Measurements from ENCODE around the gene METTL22.

Gene METTL22, protein sequence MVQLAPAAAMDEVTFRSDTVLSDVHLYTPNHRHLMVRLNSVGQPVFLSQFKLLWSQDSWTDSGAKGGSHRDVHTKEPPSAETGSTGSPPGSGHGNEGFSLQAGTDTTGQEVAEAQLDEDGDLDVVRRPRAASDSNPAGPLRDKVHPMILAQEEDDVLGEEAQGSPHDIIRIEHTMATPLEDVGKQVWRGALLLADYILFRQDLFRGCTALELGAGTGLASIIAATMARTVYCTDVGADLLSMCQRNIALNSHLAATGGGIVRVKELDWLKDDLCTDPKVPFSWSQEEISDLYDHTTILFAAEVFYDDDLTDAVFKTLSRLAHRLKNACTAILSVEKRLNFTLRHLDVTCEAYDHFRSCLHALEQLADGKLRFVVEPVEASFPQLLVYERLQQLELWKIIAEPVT

DNA sequence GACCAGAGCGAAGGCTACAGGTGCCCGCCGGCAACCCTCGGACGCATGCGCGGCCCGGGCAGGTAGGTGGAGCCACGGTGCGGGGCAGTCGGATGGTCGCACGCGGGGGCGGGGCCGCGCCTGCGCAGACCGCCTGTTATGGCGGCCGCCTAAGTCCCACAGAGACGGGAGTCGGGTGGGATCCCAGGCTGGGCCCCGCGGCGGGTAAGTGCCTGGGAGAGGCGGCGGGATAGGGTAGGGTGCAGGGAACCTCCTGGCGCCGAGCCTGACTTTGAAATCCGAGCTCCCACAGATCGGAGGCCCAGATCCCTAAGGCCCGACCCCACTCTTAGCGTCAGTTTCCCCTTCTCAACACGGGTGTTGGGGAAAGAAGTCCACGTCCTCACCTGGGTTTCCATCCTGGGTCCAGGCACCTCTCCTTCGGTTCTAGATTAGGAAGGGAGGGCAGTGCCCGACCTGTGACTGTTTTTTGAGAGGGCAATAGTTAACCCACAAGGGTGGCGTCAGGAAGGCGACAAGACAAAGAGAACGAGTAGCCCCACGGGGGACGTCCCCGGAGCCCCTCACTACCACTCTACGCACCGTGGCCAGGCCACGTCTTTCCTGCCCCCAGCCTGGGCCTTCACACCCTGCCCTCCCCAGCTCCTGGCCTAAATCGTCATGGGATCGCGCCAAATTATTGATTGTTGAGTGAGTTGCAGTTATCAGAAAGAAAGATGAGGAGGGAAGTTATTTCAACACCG lies at the start of gene METTL22:
Gene METTL22 (plus strand): TSS at position 127 of the 743 bp plus-strand sequence. CDS start 3,968 bp downstream, outside the sequence.
- peaks cover 12% of the 10 kb centered on the region for H3K4me1 Mint-ChIP-seq
- H3K27ac Mint-ChIP-seq, result peak within 1 kb of the TSS; percentile 58 to 94 (median 94)
- H3K9me3 Mint-ChIP-seq, result no peaks in the 10 kb centered on the region
- TF ChIP-seq, protein P1, sequence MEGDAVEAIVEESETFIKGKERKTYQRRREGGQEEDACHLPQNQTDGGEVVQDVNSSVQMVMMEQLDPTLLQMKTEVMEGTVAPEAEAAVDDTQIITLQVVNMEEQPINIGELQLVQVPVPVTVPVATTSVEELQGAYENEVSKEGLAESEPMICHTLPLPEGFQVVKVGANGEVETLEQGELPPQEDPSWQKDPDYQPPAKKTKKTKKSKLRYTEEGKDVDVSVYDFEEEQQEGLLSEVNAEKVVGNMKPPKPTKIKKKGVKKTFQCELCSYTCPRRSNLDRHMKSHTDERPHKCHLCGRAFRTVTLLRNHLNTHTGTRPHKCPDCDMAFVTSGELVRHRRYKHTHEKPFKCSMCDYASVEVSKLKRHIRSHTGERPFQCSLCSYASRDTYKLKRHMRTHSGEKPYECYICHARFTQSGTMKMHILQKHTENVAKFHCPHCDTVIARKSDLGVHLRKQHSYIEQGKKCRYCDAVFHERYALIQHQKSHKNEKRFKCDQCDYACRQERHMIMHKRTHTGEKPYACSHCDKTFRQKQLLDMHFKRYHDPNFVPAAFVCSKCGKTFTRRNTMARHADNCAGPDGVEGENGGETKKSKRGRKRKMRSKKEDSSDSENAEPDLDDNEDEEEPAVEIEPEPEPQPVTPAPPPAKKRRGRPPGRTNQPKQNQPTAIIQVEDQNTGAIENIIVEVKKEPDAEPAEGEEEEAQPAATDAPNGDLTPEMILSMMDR (IDR thresholded peaks at IDR 0.05; ENCODE audit: unreplicated experiment in 3 of 3), result no peak
- H3K27me3 Mint-ChIP-seq (ENCODE audit: low read depth), result peaks cover 3% of the 10 kb centered on the region
- peak within 1 kb of the TSS; percentile 93 to 98 (median 93) for H3K4me3 Mint-ChIP-seq
- H3K36me3 Mint-ChIP-seq (ENCODE audit: low read depth), result peaks cover 18% of the 10 kb centered on the region

- no peaks in the 10 kb centered on the region for H3K9me3 Mint-ChIP-seq
Observed at GRCh38 chr16:8572063-8572918, 49.2 kb upstream of the METTL22 start.

DNA sequence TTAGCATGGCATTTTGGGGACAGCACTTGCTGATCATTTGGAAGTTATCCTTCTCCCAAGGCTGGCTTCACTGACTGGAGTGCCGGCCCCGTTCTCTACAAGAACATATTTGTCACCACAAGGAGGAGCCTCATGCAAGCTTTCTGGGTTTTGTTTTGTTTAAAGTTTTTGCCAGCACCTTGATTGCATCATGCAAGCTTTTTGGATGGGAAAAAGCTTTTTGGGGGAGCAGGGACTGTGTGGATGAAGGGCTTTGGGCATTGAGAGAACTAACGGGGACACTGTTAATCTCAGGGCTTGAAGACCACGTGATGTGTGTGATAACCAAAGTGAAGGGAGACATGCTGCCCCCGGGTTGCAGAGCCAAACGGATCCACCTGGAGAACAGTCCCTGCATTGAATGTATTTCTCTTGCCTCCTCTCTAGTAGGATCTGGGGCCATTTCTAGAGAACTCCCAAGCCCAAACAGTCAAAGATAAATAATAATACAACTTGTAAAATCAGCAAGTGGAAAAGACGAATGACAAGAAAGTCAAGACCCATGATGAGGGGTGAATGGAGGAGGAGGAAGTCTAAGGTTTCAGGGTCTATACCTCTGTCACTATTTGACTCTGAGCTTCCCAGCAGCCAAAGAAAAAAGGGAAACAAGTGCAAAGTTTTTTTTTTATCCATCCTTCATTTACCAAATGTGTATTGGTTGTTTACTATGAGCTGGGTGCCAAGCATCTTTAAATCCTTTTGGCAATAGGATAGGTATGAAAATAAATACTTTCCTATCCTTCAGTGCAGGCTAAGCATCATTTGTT lies 48.4 kb upstream of the METTL22 start:
- peaks cover 40% of the 10 kb centered on the region for H3K27me3 Mint-ChIP-seq (ENCODE audit: low read depth)
- no peaks in the 10 kb centered on the region for H3K9me3 Mint-ChIP-seq
- TF ChIP-seq, protein P1 (IDR thresholded peaks at IDR 0.05; ENCODE audit: unreplicated experiment in 3 of 3), result peak; percentile 32 to 58 (median 35)
- no peaks in the 10 kb centered on the region for H3K4me1 Mint-ChIP-seq
- H3K36me3 Mint-ChIP-seq (ENCODE audit: low read depth), result no peaks in the 10 kb centered on the region
- no peak overlapping the region for H3K4me3 Mint-ChIP-seq
- H3K27ac Mint-ChIP-seq, result peak overlapping the region in 1 of 3 experiments; percentile 54

More at GRCh38 chr16:8572063-8572918, 49.2 kb upstream of the METTL22 start:
- H3K27me3 Mint-ChIP-seq (ENCODE audit: low read depth), result peaks cover 36% of the 10 kb centered on the region
- peak overlapping the region in 1 of 3 experiments; percentile 54 for H3K27ac Mint-ChIP-seq
- H3K4me3 Mint-ChIP-seq, result no peak overlapping the region
- TF ChIP-seq, protein P1 (IDR thresholded peaks at IDR 0.05; ENCODE audit: unreplicated experiment in 3 of 3), result no peak
- H3K4me1 Mint-ChIP-seq, result no peaks in the 10 kb centered on the region
- no peaks in the 10 kb centered on the region for H3K36me3 Mint-ChIP-seq (ENCODE audit: low read depth)

DNA sequence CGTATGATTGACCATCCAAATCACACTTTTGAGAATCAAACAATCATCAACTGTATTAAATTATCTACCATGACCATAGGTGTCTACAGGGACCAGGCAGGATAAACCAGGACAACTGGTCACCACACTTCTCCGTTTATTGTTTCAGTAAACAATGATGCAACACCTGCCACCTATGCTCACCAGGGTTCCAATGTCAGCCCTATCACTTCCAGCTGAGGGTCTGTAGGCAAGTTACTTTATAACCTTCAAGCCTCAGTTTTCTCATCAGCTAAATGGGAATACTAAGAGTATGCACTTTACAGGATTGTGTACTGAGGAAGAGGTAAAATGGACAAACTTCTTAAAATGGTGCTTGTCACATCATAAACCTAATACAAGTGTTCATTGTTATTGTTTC lies 46.1 kb upstream of the METTL22 start:
- Mint-ChIP-seq H3K27me3 (ENCODE audit: low read depth) (peaks cover 32% of the 10 kb centered on the region), H3K9me3 (no peaks in the 10 kb centered on the region), H3K36me3 (ENCODE audit: low read depth) (no peaks in the 10 kb centered on the region), H3K4me1 (no peaks in the 10 kb centered on the region), H3K27ac (no peak overlapping the region), H3K4me3 (no peak overlapping the region)
- TF ChIP-seq, protein P1 (IDR thresholded peaks at IDR 0.05; ENCODE audit: unreplicated experiment in 3 of 3), result no peak

All from nephron (organoid).